SK-N-SH (cell line): ENCODE measurements around the gene LMNTD2. TPM values are rescaled to one million over a fixed set of nuclear protein-coding genes. Genes with fewer than 3 reads are reported as not detected.

Experiments used
- CTCF ChIA-PET: fragments of 300-600, 350-600 bp; formaldehyde crosslinking; extraction: SDS; loops from one replicate; lab custom pipeline; 2021; lab: Yijun Ruan, JAX
- POLR2A ChIA-PET: fragments of 350-600 bp; sonication (Branson Sonifier 250); formaldehyde crosslinking; extraction: SDS; loops from one replicate; lab custom pipeline; 2020; ENCODE audit warnings: antibody characterized with exemption, inconsistent platforms; lab: Yijun Ruan, JAX
- DNase-seq: peaks from one replicate; pipeline ENCODE4 v3.0.0; 2012
- H2AFZ ChIP-seq: fragments of 200-600 bp; sonication (generic); 2 replicates; pipeline ENCODE4 v1.8.1; 2016; ENCODE audit warnings: antibody characterized with exemption, mild to moderate bottlenecking, low read depth
- H3F3A ChIP-seq: fragments of 200-600 bp; sonication (generic); replicated peaks from 2 replicates; pipeline ENCODE3; 2016; ENCODE audit warnings: antibody characterized with exemption, mild to moderate bottlenecking; ENCODE audit not compliant: insufficient read depth
- H3K27ac ChIP-seq, 2 experiments: fragments of 200-500 bp in 1 of 2; fragments of 200-600 bp in 1 of 2; sonication (Bioruptor generic) in 1 of 2; sonication (generic), shearing (Covaris generic) in 1 of 2; 2 replicates each; pipeline versions ENCODE4 v1.5.1 to v1.6.1; 2014 to 2016; ENCODE audit warnings: low read depth in 2 of 2, inconsistent platforms in 1 of 2, low read length in 1 of 2, mild to moderate bottlenecking in 1 of 2, mixed read lengths in 1 of 2
- H3K27me3 ChIP-seq: fragments of 200-600 bp; sonication (generic), shearing (Covaris generic); 2 replicates; pipeline ENCODE4 v1.6.1; 2016; ENCODE audit warnings: mixed run types; ENCODE audit not compliant: insufficient read depth
- H3K36me3 ChIP-seq, 2 experiments: fragments of 200-500 bp in 1 of 2; fragments of 200-600 bp in 1 of 2; sonication (Bioruptor generic) in 1 of 2; sonication (generic) in 1 of 2; replicated peaks in 1 of 2; 2 replicates each; pipeline versions ENCODE3 to v1.5.1; 2014 to 2016; ENCODE audit warnings: low read length in 1 of 2, mild to moderate bottlenecking in 1 of 2; ENCODE audit not compliant: insufficient read depth in 2 of 2, control insufficient read depth in 1 of 2
- H3K4me1 ChIP-seq, 2 experiments: fragments of 200-500 bp in 1 of 2; fragments of 200-600 bp in 1 of 2; sonication (Bioruptor generic) in 1 of 2; sonication (generic), shearing (Covaris generic) in 1 of 2; 2 replicates each; pipeline versions ENCODE4 v1.5.1 to v1.6.1; 2014 to 2016; ENCODE audit warnings: low read depth in 1 of 2, low read length in 1 of 2, mixed run types in 1 of 2; ENCODE audit not compliant: insufficient read depth in 2 of 2, control insufficient read depth in 1 of 2
- H3K4me2 ChIP-seq: fragments of 200-600 bp; sonication (generic), shearing (Covaris generic); 2 replicates; pipeline ENCODE4 v1.6.1; 2017; ENCODE audit warnings: mixed run types
- H3K4me3 ChIP-seq, 2 experiments: fragments of 200-500 bp in 1 of 2; fragments of 200-600 bp in 1 of 2; sonication (Bioruptor generic) in 1 of 2; sonication (generic), shearing (Covaris generic) in 1 of 2; 2 replicates each; pipeline versions ENCODE4 v1.5.1 to v1.8.1; 2014 to 2016; ENCODE audit warnings: low read depth in 2 of 2, inconsistent platforms in 1 of 2, low read length in 1 of 2, mild to moderate bottlenecking in 1 of 2, mixed read lengths in 1 of 2, moderate library complexity in 1 of 2
- H3K79me2 ChIP-seq: fragments of 200-600 bp; sonication (generic); 2 replicates; pipeline ENCODE4 v1.8.1; 2017; ENCODE audit warnings: mild to moderate bottlenecking; ENCODE audit not compliant: insufficient read depth
- H3K9ac ChIP-seq: fragments of 200-600 bp; sonication (generic); 2 replicates; pipeline ENCODE4 v1.6.1; 2017; ENCODE audit warnings: mixed run types
- H3K9me2 ChIP-seq: fragments of 200-600 bp; sonication (generic); 2 replicates; pipeline ENCODE4 v1.6.1; 2017; ENCODE audit warnings: mixed run types
- H3K9me3 ChIP-seq: fragments of 200-600 bp; sonication (generic); 2 replicates; pipeline ENCODE4 v1.6.1; 2017; ENCODE audit warnings: mixed run types, mild to moderate bottlenecking, moderate library complexity
- H4K20me1 ChIP-seq: fragments of 200-600 bp; sonication (generic); 2 replicates; pipeline ENCODE4 v1.6.1; 2017; ENCODE audit warnings: mild to moderate bottlenecking, mixed run types; ENCODE audit not compliant: insufficient read depth
- CTCF ChIP-seq: fragments of 200-600 bp; sonication (generic); IDR thresholded peaks from 2 replicates; pipeline ENCODE4 v1.6.1; 2017; ENCODE audit warnings: antibody characterized with exemption, mild to moderate bottlenecking, moderate library complexity
- ELF1 ChIP-seq: IDR thresholded peaks from 2 replicates; pipeline ENCODE4 v1.4.0; 2012
- FOSL2 ChIP-seq: IDR thresholded peaks from 2 replicates; pipeline ENCODE4 v1.4.0; 2012; ENCODE audit warnings: low read depth, mild to moderate bottlenecking, moderate library complexity, borderline replicate concordance
- FOXM1 ChIP-seq: IDR thresholded peaks from 2 replicates; pipeline ENCODE4 v1.4.0; 2012; ENCODE audit warnings: low read depth, mild to moderate bottlenecking
- GABPA ChIP-seq: IDR thresholded peaks from 2 replicates; pipeline ENCODE4 v1.4.0; 2012; ENCODE audit warnings: low read depth, mild to moderate bottlenecking
- JUND ChIP-seq: IDR thresholded peaks from 2 replicates; pipeline ENCODE4 v1.4.0; 2012
- MAX ChIP-seq: IDR thresholded peaks from 2 replicates; pipeline ENCODE4 v1.4.0; 2012; ENCODE audit warnings: low read depth
- MEF2A ChIP-seq: IDR thresholded peaks from 2 replicates; pipeline ENCODE4 v1.4.0; 2012; ENCODE audit warnings: low read depth, borderline replicate concordance
- PBX3 ChIP-seq: IDR thresholded peaks from 2 replicates; pipeline ENCODE4; 2012
- POLR2AphosphoS5 ChIP-seq: IDR thresholded peaks from 2 replicates; pipeline ENCODE4 v1.6.1; 2012; ENCODE audit warnings: low read depth, low read length
- RAD21 ChIP-seq: IDR thresholded peaks from 2 replicates; pipeline ENCODE4 v1.6.1; 2012; ENCODE audit warnings: mild to moderate bottlenecking, low read length
- RCOR1 ChIP-seq: fragments of 150-350 bp; IDR thresholded peaks from 2 replicates; pipeline ENCODE4 v1.6.1; 2017; ENCODE audit warnings: antibody characterized with exemption, low read length
- RFX5 ChIP-seq: IDR thresholded peaks from 2 replicates; pipeline ENCODE4 v1.6.1; 2012; ENCODE audit warnings: mild to moderate bottlenecking, improper control_type of control experiment, low read length
- SIN3A ChIP-seq: IDR thresholded peaks from 2 replicates; pipeline ENCODE4 v1.6.1; 2012; ENCODE audit warnings: low read depth, mild to moderate bottlenecking, low read length, moderate library complexity, borderline replicate concordance
- TAF1 ChIP-seq: IDR thresholded peaks from 2 replicates; pipeline ENCODE4 v1.6.1; 2012; ENCODE audit warnings: low read depth, mild to moderate bottlenecking, low read length, moderate library complexity, borderline replicate concordance
- ZBTB33 ChIP-seq: IDR thresholded peaks from 2 replicates; pipeline ENCODE4 v1.4.0; 2012; ENCODE audit warnings: low read depth, borderline replicate concordance
- WGBS: methylation state at CpG from one replicate; pipeline ENCODE4 v1.1.6; 2017; ENCODE audit warnings: low lambda C conversion rate; 5-methylcytosine and 5-hydroxymethylcytosine counted together
- polyA plus RNA-seq, 3 experiments: library from polyadenylated mRNA; depleted of rRNA; stranded (reverse); fragments of >200 nt; gene quantifications; 2 replicates each; pipeline ENCODE4 v1.2.3, GENCODE V29; 2012

Gene LMNTD2
- polyA plus RNA-seq, 1 of the 3 experiments (the other 2 are of a cell fraction): 2.4 TPM

GRCh38 chr11:529728-530411 lies 30.7 kb downstream of the LMNTD2 start:
- Histone ChIP-seq H3K4me3 (no peak overlapping the region), H4K20me1 (peaks cover 10% of the 10 kb centered on the region; the same call in 1 of the 2 replicates), H3K4me1 (peaks cover 0 to 10% of the 10 kb centered on the region in 2 experiments; a peak in 1 of 4 replicates), H3K36me3 (peaks cover 0 to 27% of the 10 kb centered on the region in 2 experiments), H3K9ac (no peak overlapping the region), H3K79me2 (peaks cover 15% of the 10 kb centered on the region), H3K4me2 (no peak overlapping the region), H3K27me3 (no peaks in the 10 kb centered on the region), H3K9me3 (no peaks in the 10 kb centered on the region), H3K27ac (no peak overlapping the region), H3F3A (no peaks in the 10 kb centered on the region), H3K9me2 (no peaks in the 10 kb centered on the region), H2AFZ (no peak overlapping the region)
- WGBS: 90% methylated on average over 8 of the region's 18 CpGs
- POLR2A ChIA-PET: no interaction called here
- CTCF ChIA-PET: interaction anchor here (1.0 kb wide), 1 partner anchor 11 kb away, joined by 3 read pairs; no protein-coding TSS in a partner anchor
- no peak for DNase-seq
- no peak for TF ChIP-seq SIN3A
- TF ChIP-seq PBX3: no peak
- TF ChIP-seq RAD21: no peak
- no peak for TF ChIP-seq FOSL2
- TF ChIP-seq RCOR1: no peak
- TF ChIP-seq MEF2A: no peak
- TF ChIP-seq CTCF: no peak
- TF ChIP-seq MAX: no peak
- TF ChIP-seq FOXM1: no peak
- no peak for TF ChIP-seq TAF1
- no peak for TF ChIP-seq JUND
- TF ChIP-seq RFX5: no peak
- TF ChIP-seq POLR2AphosphoS5: no peak
- no peak for TF ChIP-seq ELF1
- TF ChIP-seq GABPA: no peak
- no peak for TF ChIP-seq ZBTB33
